RWPE2 (cell line): ENCODE measurements around the gene ARPC5L.
A peak's percentile ranks its signal among the peaks of the same experiment; 100 is the strongest.
"Not testable (repeated sequence)": the region's sequence is repeated elsewhere in the genome, so short reads cannot be mapped to it uniquely, and the experiment has no call there.

ENCODE experiments used
- ATAC-seq: fragments of 200-7000 bp; cut with Tn5 transposase; 3 replicates; pipeline ENCODE4 v1.9.1; 2021; ENCODE audit warnings: low read depth
- DNase-seq: peaks from one replicate; pipeline ENCODE4 v3.0.0-alpha.2; 2020; ENCODE audit warnings: low spot score
- H3K27ac ChIP-seq: fragments of 450-650 bp; 2 replicates; pipeline ENCODE4 v1.5.1; 2017; ENCODE audit warnings: mild to moderate bottlenecking; ENCODE audit not compliant: poor library complexity, severe bottlenecking
- H3K27me3 ChIP-seq: fragments of 250-450 bp; sonication (Bioruptor Pico); 2 replicates; pipeline ENCODE4 v1.5.1; 2021; ENCODE audit warnings: mild to moderate bottlenecking, moderate library complexity; ENCODE audit not compliant: insufficient read depth, poor library complexity, severe bottlenecking
- H3K36me3 ChIP-seq: fragments of 250-450 bp; sonication (Bioruptor Pico); 2 replicates; pipeline ENCODE4 v1.5.1; 2020; ENCODE audit warnings: low read depth, mild to moderate bottlenecking, moderate library complexity
- H3K4me1 ChIP-seq: fragments of 250-450 bp; sonication (Bioruptor Pico); 2 replicates; pipeline ENCODE4 v1.5.1; 2021; ENCODE audit warnings: mild to moderate bottlenecking, moderate library complexity; ENCODE audit not compliant: insufficient read depth, poor library complexity, severe bottlenecking
- H3K4me3 ChIP-seq: fragments of 250-450 bp; sonication (Bioruptor Pico); 2 replicates; pipeline ENCODE4 v1.5.1; 2021; ENCODE audit warnings: mild to moderate bottlenecking, moderate library complexity; ENCODE audit not compliant: severe bottlenecking
- H3K9me3 ChIP-seq: fragments of 250-450 bp; sonication (Bioruptor Pico); 2 replicates; pipeline ENCODE4 v1.5.1; 2021; ENCODE audit warnings: mild to moderate bottlenecking, moderate library complexity; ENCODE audit not compliant: severe bottlenecking
- CTCF ChIP-seq: fragments of 450-650 bp; IDR thresholded peaks from one replicate; pipeline ENCODE4 v1.5.1; 2017; ENCODE audit warnings: mild to moderate bottlenecking, moderate library complexity; ENCODE audit not compliant: poor library complexity, severe bottlenecking

The ARPC5L gene

GRCh38 chr9:124841075-124841821, 20.7 kb upstream of the ARPC5L start:
- no peaks in the 10 kb centered on the region for H3K27me3 ChIP-seq
- DNase-seq (no peak), ATAC-seq (no peak)
- H3K9me3 ChIP-seq: no peaks in the 10 kb centered on the region
- no peaks in the 10 kb centered on the region for H3K4me1 ChIP-seq
- TF ChIP-seq CTCF: peak; percentile 2
- no peak overlapping the region for H3K27ac ChIP-seq
- H3K36me3 ChIP-seq: no peaks in the 10 kb centered on the region
- no peak overlapping the region for H3K4me3 ChIP-seq

GRCh38 chr9:124843456-124844034, 18.4 kb upstream of the ARPC5L start:
- Histone ChIP-seq H3K4me1 (no peaks in the 10 kb centered on the region), H3K27ac (no peak overlapping the region), H3K4me3 (no peak overlapping the region), H3K9me3 (no peaks in the 10 kb centered on the region), H3K36me3 (no peaks in the 10 kb centered on the region), H3K27me3 (no peaks in the 10 kb centered on the region)
- DNase-seq (no peak), ATAC-seq (no peak)
- no peak for TF ChIP-seq CTCF

- no peak overlapping the region for H3K4me3 ChIP-seq
- no peak for TF ChIP-seq CTCF
- DNase-seq (no peak), ATAC-seq (no peak)
- no peak overlapping the region for H3K27ac ChIP-seq
- H3K9me3 ChIP-seq: no peaks in the 10 kb centered on the region
- no peaks in the 10 kb centered on the region for H3K36me3 ChIP-seq
- H3K27me3 ChIP-seq: no peaks in the 10 kb centered on the region
- H3K4me1 ChIP-seq: no peaks in the 10 kb centered on the region
Observed at GRCh38 chr9:124844291-124844690, 17.6 kb upstream of the ARPC5L start.

GRCh38 chr9:124846467-124846866, 15.5 kb upstream of the ARPC5L start:
- ATAC-seq, H3K9me3 ChIP-seq, H3K4me3 ChIP-seq, H3K36me3 ChIP-seq, H3K4me1 ChIP-seq, H3K27me3 ChIP-seq, H3K27ac ChIP-seq, DNase-seq: not testable (repeated sequence)

- no peak for TF ChIP-seq CTCF
- Histone ChIP-seq H3K4me1 (no peaks in the 10 kb centered on the region), H3K36me3 (no peaks in the 10 kb centered on the region), H3K27ac (no peak overlapping the region), H3K9me3 (no peaks in the 10 kb centered on the region), H3K27me3 (no peaks in the 10 kb centered on the region), H3K4me3 (no peak overlapping the region)
- no peak for ATAC-seq
- no peak for DNase-seq
Observed at GRCh38 chr9:124846969-124847368, 15.0 kb upstream of the ARPC5L start.
